Mesothelial cell of epicardium (in vitro differentiated cells): ENCODE results near the gene MRPS25. TPM values are rescaled to one million over a fixed set of nuclear protein-coding genes. Genes with fewer than 3 reads are reported as not detected.

Experiments
- DNase-seq, 2 experiments: peaks; one replicate each; pipeline ENCODE4 v3.0.0; 2021; ENCODE audit warnings: low spot score in 2 of 2; ENCODE audit not compliant: unreplicated experiment in 2 of 2
- H3K27ac Mint-ChIP-seq: 2 replicates; pipeline ENCODE4 v1.8.0; 2021; ENCODE audit warnings: mixed read lengths
- H3K27me3 Mint-ChIP-seq: 2 replicates; pipeline ENCODE4 v1.8.0; 2021; ENCODE audit warnings: low read depth, mixed read lengths
- H3K36me3 Mint-ChIP-seq: 2 replicates; pipeline ENCODE4 v1.8.0; 2021; ENCODE audit warnings: mixed read lengths
- H3K4me1 Mint-ChIP-seq: 2 replicates; pipeline ENCODE4 v1.8.0; 2021; ENCODE audit warnings: mixed read lengths
- H3K4me3 Mint-ChIP-seq: 2 replicates; pipeline ENCODE4 v1.8.0; 2021; ENCODE audit warnings: mild to moderate bottlenecking, moderate library complexity, mixed read lengths
- H3K9me3 Mint-ChIP-seq: 2 replicates; pipeline ENCODE4 v1.8.0; 2021; ENCODE audit warnings: mixed read lengths
- CTCF ChIP-seq: fragments of 200-600 bp; sonication (generic); IDR thresholded peaks from one replicate; pipeline ENCODE4 v1.5.0; 2021; ENCODE audit warnings: antibody characterized with exemption; ENCODE audit not compliant: unreplicated experiment
- total RNA-seq: library from RNA; stranded (reverse); gene quantifications from 3 replicates; pipeline ENCODE4 v1.2.1, GENCODE V29; 2021

The MRPS25 gene
- 66.3 to 70.4 TPM (median 66.7 TPM) in 3 replicates for total RNA-seq

DNA sequence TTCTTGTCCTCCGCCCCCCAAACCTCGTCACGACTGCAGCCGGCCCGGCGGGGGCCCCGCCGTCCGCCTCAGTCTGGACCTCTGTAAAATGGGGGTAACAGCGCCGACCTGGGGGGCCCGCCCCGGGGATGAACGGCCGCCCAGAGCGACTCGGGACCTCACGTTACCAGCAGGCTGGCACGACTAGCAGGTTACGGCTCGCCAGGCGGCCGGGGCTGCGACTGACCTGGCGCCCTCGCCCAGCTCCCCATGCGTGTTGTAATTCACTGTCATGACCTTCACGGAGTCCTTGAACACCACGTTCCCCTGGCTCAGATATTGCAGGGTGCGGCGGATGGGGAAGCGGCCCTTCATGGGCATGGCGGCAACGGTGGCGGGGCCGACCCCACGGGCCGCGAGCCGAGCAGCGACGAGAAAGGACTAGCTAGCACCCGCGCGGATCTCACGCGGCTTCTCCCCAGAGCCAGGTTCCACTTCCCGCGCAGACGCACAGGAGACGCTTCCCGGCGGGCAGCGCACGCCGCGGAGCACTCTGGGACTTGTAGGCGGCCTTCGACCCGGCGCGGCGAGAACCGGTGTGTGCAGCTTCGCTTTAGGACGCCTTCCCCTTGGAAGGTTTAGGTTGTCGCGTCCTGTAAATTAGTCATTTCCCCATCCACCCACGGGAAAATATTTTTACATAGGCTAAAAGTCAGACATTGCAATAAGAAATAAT is at the start of gene MRPS25:
Gene MRPS25 (minus strand): TSS at position 481 of the 715 bp plus-strand sequence. CDS start 121 bp downstream, at position 360.
- Mint-ChIP-seq H3K4me3 (peak within 1 kb of the TSS; percentile 98), H3K27ac (peak within 1 kb of the TSS; percentile 97), H3K9me3 (no peaks in the 10 kb centered on the region), H3K27me3 (no peaks in the 10 kb centered on the region), H3K4me1 (peaks cover 19% of the 10 kb centered on the region), H3K36me3 (peaks cover 9% of the 10 kb centered on the region)
- no peak for TF ChIP-seq CTCF
- peak; percentile 79 to 87 for DNase-seq

DNA sequence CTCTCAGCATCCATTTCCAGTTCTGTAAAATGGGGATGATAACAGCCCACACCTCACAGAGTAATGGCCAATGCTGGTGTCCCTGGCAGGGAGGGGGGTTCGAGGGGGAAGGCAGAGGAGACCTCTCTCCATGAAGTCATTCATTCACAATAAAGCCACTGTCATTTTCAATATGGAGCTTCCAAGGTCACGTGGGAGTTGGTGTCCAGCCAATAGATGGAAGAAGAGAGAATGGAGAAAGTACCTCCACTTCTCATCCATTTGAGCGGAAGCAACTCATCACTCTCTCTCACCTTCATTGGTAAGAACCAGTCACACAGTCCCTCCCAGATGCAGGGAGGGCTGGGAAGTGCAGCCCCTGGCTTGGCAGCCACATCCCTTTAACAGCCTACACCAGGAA is 48.8 kb upstream of the MRPS25 start:
- Mint-ChIP-seq H3K4me1 (no peaks in the 10 kb centered on the region), H3K9me3 (no peaks in the 10 kb centered on the region), H3K27me3 (peaks cover 23% of the 10 kb centered on the region), H3K4me3 (no peak overlapping the region), H3K36me3 (no peaks in the 10 kb centered on the region), H3K27ac (no peak overlapping the region)
- no peak for TF ChIP-seq CTCF
- DNase-seq: no peak

- no peaks in the 10 kb centered on the region for H3K9me3 Mint-ChIP-seq
- no peak for TF ChIP-seq CTCF
- no peak for DNase-seq
- no peaks in the 10 kb centered on the region for H3K36me3 Mint-ChIP-seq
- no peak overlapping the region for H3K4me3 Mint-ChIP-seq
- H3K27ac Mint-ChIP-seq: no peak overlapping the region
- peaks cover 21% of the 10 kb centered on the region for H3K27me3 Mint-ChIP-seq
- no peaks in the 10 kb centered on the region for H3K4me1 Mint-ChIP-seq
Observed at GRCh38 chr3:15113471-15113870, 48.4 kb upstream of the MRPS25 start.

DNA sequence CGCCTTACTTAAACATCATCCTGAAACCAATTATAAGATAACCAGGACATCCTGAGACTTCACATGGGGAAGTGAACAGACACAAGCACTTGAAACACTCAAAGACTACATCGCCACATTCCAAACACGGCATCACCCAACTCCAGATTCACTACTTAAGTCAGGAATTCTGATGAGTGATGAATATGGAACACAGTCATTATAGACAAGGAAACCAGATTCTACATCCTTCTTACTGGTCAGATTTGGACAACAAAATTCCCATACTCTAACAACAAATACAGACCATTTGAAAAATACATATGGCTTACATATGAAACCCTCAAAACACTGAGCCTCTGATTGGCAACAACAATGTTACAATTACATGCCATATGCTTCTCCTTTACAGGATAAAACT is 46.9 kb upstream of the MRPS25 start:
- DNase-seq: no peak
- TF ChIP-seq CTCF: no peak
- Mint-ChIP-seq H3K9me3 (no peaks in the 10 kb centered on the region), H3K36me3 (no peaks in the 10 kb centered on the region), H3K4me1 (no peaks in the 10 kb centered on the region), H3K27me3 (peaks cover 23% of the 10 kb centered on the region), H3K27ac (no peak overlapping the region), H3K4me3 (no peak overlapping the region)

DNA sequence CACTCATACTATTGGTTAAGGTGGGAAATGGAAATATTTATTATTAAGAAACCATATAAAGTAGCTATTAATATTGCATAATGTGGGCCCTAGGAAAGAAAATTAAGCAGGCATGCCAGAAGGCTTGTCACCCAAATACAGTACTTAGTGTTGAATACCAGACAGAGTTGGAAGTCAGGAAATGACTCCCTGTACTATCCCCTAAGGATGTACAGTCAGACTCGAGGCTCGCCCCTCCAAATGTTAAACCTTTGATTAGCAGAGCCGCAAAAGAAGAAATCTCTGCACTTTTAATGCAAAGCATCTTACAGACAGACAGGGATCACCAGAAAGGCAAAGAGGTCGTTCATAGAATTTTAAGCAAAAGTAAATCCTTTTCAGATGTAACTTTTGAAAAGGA is 45.1 kb upstream of the MRPS25 start:
- H3K4me1 Mint-ChIP-seq: no peaks in the 10 kb centered on the region
- DNase-seq: no peak
- no peaks in the 10 kb centered on the region for H3K36me3 Mint-ChIP-seq
- H3K27me3 Mint-ChIP-seq: peaks cover 32% of the 10 kb centered on the region
- no peak overlapping the region for H3K4me3 Mint-ChIP-seq
- H3K9me3 Mint-ChIP-seq: no peaks in the 10 kb centered on the region
- no peak overlapping the region for H3K27ac Mint-ChIP-seq
- no peak for TF ChIP-seq CTCF
